GM13977 (cell line): ENCODE results near the gene MAMDC2.
"Not testable (repeated sequence)": the region's sequence is repeated elsewhere in the genome, so short reads cannot be mapped to it uniquely, and the experiment has no call there.

ENCODE experiments used
- DNase-seq: peaks from one replicate; pipeline ENCODE4 v3.0.0; 2012; ENCODE audit warnings: low spot score
- in situ Hi-C: fragments of 300-500 bp; cut with MboI; formaldehyde crosslinking; loops from one replicate; pipeline ENCODE4 v1.12.0; 2022; ENCODE audit warnings: low sequenced_read_pairs, low pct_unique_long_range_greater_than_20kb, mixed read lengths, inconsistent platforms; ENCODE audit not compliant: unreplicated experiment
- TF ChIP-seq, protein P1 (sequence below): IDR thresholded peaks from 2 replicates; pipeline ENCODE4 v1.5.1; 2012; ENCODE audit warnings: mild to moderate bottlenecking, control low read depth; ENCODE audit not compliant: insufficient read depth; ENCODE audit errors: extremely low read depth, missing control alignments

The MAMDC2 gene

DNA sequence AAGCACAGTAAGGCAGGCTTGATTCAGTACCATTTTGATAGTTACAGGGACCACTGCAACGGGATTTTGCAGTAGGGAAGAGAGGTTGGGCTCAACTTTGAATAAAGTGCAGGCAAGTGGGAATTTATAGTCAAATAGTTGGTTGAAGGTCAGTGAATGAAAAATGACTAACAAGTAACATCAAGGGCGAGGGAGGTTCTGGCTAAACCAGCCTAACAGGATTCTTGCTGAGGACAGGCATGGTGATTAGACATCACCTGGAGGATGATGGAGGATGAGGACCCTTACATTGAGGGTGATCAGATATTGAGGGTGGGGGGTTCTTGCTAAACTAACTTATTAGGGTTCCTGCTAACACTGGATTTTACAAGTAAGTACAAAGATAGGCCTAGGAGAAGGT, 149.1 kb downstream of the MAMDC2 start:
- TF ChIP-seq, protein P1, sequence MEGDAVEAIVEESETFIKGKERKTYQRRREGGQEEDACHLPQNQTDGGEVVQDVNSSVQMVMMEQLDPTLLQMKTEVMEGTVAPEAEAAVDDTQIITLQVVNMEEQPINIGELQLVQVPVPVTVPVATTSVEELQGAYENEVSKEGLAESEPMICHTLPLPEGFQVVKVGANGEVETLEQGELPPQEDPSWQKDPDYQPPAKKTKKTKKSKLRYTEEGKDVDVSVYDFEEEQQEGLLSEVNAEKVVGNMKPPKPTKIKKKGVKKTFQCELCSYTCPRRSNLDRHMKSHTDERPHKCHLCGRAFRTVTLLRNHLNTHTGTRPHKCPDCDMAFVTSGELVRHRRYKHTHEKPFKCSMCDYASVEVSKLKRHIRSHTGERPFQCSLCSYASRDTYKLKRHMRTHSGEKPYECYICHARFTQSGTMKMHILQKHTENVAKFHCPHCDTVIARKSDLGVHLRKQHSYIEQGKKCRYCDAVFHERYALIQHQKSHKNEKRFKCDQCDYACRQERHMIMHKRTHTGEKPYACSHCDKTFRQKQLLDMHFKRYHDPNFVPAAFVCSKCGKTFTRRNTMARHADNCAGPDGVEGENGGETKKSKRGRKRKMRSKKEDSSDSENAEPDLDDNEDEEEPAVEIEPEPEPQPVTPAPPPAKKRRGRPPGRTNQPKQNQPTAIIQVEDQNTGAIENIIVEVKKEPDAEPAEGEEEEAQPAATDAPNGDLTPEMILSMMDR: no peak
- in situ Hi-C loops: no loop called here
- no peak for DNase-seq

DNA sequence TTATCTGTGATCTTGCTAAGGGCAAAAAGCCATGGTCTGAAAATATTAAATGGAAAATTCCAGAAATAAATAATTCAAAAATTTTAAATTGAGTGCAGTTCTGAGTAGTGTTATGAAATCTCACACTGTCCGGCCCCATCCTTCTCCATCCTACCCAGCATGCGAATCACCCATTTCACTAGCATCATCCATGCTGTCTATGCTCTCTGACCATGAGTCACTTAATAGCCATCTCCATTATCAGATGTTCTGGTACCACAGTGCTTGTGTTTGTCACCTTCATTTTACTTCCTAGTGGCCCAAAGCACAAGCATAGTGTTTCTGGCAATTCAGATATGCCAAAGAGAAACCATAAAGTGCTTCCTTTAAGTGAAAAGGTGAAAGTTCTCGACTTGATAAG, 151.8 kb downstream of the MAMDC2 start:
- in situ Hi-C loops: no loop called here
- TF ChIP-seq, protein P1: no peak
- DNase-seq: no peak

DNA sequence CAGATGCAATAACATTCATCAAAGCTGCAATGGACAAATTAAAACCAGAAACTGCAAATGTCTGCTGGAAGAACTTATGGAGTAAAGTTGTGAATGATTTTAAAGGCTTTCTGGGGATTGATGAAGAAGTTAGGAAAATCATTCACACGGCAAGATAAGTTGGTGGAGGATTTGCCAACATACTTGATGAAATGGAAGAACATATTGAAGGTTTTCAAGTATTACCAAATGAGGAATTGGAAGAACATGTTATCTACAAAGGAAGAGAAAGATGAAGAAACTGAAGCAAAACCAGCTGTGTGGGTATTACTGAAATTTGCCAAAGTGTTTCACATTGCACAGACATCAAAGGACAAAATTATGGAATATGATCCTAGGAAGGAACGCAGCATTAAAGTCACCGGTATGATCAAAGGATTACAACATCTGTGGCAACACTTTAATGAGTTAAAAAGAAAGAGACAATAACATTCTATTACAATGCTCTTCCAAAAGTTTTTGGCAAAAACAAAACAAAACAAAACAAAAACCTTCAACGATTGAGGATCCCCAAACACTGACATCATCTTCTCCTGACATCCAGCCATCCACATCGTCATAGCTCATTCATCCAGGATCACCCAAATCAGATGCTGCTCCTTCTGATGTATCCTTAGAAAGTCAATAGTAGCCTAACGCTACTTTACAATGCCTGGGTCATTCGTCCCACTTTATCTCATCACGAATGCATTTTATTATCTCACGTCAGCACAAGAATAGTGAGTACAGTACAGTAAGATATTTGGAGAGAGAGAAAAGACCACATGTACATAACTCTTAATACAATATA, 153.8 kb downstream of the MAMDC2 start:
- in situ Hi-C loops: no loop called here
- no peak for DNase-seq
- TF ChIP-seq, protein P1: no peak

DNA sequence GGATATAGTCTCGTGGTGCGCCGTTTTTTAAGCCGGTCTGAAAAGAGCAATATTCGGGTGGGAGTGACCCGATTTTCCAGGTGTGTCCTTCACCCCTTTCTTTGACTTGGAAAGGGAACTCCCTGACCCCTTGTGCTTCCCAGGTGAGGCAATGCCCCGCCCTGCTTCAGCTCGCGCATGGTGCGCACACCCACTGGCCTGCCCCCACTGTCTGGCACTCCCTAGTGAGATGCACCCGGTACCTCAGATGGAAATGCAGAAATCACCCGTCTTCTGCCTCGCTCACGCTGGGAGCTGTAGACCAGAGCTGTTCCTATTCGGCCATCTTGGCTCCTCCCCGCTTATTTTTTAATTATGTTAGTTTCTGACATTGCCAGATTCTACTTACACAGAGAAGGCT, 161.1 kb downstream of the MAMDC2 start:
- in situ Hi-C loops, DNase-seq: not testable (repeated sequence)

DNA sequence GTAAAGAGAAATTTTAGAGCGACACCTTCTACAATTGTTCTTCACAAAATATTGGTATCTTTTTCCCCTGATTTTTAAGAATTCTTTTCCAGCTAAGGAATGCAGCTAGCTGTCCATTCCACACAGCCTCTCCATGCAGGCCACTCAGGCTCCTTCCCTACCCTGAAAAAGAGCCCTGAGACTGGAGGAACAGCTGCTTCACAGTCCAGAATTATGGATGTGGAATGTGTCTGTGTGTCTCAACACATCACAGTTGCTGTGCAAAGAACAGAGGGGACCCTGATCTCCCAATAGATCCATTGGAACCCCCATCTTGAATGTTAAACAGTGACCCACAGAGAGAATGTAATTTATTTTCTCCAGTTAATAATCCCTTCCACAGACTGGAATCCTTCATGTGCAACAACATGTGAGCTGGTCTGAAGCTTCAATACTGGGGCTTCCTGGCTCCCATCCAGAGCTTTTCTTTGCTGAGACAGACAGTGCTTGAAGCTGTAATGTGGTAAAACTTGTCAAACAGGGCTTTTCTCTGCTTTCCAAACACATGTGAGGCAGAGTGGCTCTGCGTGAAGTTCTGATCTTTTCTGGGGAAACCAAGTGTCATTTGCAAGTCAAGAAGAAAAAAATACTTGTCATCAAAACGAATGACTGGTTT, 161.8 kb downstream of the MAMDC2 start:
- DNase-seq: peak; percentile 6
- in situ Hi-C loops: no loop called here
- TF ChIP-seq, protein P1: no peak

DNA sequence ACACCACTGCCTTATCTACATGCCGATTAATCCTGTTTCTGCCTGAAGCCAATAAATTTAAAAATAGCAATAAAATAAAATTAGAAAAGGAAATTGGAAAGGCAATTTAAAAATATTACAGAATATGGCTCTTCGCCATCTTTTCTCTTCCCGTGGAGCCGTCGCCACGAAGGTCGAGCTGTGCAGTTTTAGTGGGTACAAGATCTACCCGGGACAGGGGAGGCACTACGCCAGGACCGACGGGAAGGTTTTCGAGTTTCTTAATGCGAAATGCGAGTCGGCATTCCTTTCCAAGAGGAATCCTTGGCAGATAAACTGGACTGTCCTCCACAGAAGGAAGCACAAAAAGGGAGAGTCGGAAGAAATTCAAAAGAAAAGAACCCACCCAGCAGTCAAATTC, 173.4 kb downstream of the MAMDC2 start:
- in situ Hi-C loops: no loop called here
- TF ChIP-seq, protein P1: no peak
- no peak for DNase-seq

DNA sequence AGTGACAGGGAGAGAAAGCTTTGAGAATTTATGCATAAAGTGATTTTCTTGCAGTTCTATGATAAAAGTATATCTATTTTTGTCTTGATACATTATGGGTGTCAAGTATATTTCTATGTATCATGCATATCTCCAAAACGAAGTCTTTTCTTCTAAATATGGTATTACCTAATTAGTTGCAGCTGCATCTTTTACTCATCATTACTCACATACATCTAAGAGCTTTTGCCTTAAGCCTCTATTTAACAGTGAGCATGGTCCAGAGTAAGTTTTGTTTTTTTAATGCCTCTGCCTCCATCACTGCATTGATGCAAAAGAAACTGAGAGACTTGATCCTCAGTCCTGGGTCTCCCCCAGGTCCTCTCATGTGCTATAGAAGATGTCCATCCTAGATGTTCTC, 175.1 kb downstream of the MAMDC2 start:
- in situ Hi-C loops: no loop called here
- no peak for DNase-seq
- TF ChIP-seq, protein P1: no peak
